ENCODE data around the gene RITA1. TPM values are rescaled to one million over a fixed set of nuclear protein-coding genes. Genes with fewer than 3 reads are reported as not detected.

Gene RITA1, protein sequence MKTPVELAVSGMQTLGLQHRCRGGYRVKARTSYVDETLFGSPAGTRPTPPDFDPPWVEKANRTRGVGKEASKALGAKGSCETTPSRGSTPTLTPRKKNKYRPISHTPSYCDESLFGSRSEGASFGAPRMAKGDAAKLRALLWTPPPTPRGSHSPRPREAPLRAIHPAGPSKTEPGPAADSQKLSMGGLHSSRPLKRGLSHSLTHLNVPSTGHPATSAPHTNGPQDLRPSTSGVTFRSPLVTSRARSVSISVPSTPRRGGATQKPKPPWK
- 24.8 and 25.5 TPM in 2 replicates for total RNA-seq

DNA sequence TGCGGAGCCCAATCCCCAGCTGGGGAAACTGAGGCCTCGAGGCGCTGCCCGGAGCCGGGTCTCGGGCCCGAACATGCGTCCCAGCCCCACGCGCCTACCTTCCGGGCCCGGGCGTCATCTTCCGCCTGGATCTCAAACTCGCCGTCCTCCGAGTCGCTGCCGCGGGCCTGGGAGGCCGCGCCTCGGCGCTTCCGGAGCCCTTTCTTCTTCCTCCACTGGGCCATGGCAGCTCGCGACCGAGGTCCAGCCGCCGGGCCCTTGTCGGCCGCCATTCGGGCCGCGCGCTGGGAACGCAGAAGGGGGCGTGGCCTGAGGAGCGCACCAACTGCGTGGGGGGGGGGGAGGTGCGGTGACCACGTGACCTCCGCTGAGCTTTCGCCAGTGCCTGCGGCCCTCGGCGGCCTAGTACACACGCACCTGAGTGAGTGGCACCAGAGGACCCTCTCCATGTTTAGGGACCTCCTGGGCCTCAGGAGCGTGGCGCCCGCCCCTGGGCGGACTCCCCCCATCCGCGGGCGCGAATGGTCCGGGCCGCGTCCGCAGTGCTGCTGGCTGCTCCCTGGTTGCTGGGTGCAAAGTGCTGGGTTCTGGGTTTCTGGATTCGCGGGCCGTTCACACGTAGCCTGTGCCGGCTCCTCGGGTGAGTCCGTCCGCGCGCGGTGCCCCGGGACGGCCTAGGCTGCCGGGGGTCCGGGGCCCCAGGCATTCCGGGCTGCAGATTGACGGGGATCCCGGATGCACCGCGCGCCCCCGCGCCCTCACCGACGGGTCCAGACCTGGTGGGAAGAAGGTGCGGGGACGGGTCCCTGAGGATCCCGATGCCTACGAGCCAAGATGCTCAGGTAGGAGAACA is at the start of gene RITA1, which contains the start of gene DDX54:
Gene RITA1, plus strand, starts transcription at position 542 of the 853 bp plus-strand sequence. CDS start 1,026 bp downstream, outside the sequence.
Gene DDX54, minus strand, starts transcription at position 299 of the 853 bp plus-strand sequence. Its CDS starts 27 bp downstream, at position 272.

DNA sequence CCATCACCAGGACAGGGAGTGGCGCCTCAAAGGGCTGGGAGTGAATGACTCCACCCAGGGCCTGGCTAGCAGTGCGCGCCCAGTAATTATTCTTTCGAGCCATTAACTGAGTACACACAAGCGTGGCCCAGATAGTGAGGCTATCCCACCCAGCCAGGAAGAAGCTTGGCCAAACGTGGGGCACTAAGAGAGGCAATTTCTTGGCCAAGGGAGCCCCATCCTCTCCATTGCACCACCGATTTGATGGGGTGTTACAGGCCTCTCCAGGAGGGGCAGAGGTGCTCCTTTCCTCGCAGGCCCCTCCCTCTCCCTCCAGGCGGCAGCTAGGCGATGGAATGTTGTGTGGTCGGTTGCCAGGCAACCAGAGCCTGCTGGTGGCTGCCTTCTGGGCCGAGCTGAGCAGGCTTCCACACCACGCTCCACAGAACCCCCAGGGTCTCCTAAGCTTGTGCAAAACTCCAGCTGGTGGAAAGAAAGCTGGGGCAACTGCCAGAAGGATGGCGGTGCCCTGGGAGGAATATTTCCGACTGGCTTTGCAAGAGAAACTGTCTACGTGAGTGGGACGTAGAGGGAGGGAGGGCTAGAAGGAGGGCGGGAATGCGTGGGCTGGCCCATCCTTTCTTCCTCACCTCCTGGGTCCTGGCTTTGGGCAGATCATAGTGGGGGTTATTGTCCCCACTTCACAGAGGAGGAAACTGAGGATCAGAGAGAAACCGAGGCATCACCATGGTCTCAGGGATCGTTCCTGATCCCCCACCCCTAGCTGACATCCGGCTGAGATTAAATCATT is 36.0 kb upstream of the RITA1 start, which contains the start of gene CFAP73:
Gene CFAP73, plus strand, starts transcription at position 364 of the 790 bp plus-strand sequence. Its CDS starts 134 bp downstream, at position 498.

DNA sequence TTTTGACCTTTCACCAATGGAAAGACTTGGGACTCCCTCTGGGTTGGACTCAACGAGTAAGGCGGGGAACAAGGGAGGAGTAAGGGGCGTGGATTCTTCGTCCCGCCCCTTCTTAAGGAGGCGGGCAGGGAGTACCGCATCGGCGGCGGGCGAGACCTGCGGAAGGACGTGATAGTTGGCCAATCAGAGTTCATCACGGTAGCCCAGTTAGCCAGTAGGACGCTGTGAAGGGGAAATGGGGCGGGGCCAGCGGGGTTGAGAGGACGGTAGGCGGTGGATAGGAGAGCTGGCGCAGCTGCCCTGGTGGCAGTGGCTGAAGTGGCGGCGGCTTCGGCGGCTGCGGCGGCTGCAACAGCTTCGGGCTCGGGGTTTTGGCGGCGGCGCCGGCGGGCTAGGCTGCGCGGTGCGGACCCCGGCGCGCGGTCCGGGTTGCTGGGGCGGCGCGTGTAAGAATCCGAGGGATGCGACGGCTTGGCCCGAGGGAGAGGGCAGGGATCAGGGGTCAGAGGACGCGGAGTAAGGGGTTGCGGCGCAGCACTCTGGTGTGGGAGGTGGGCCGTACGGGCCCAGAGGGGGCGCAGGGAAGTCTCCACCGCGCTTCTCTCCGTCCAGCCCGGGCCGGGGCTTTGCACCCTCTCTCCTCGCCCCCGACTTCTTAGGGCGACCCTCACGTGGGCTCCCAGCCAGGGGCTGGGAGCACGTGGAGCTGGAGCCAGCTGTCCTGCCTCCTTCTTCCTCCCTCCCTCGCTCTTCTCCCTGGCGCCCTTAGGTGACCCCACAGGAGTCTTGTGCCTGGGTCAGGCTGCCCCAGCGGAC is 35.9 kb downstream of the RITA1 start, which contains the start of gene TPCN1:
Gene TPCN1, plus strand, starts transcription at position 284 of the 816 bp plus-strand sequence. CDS start 5,389 bp downstream, outside the sequence.

Small RNAs within 50 kb of the gene (small RNA-seq; reads per million reads assigned to genes)
- gene MIR7106 (not detected), gene RF00019 (not detected)

Other genes starting within 250 kb of the RITA1 start
- 8.5 and 13.7 TPM in 2 replicates for gene OAS3, start 247.2 kb upstream of the RITA1 start, total RNA-seq
- 3.3 and 4.6 TPM in 2 replicates for gene OAS2, start 207.2 kb upstream of the RITA1 start, total RNA-seq
- gene DTX1, start 129.0 kb upstream of the RITA1 start, total RNA-seq = not detected in 2 replicates
- gene RASAL1, start 50.0 kb upstream of the RITA1 start, total RNA-seq = not detected in 2 replicates
- gene CFAP73, start 36.0 kb upstream of the RITA1 start, total RNA-seq = not detected in 2 replicates
- gene DDX54, start 243 bp upstream of the RITA1 start, total RNA-seq = 56.8 and 65.6 TPM in 2 replicates
- gene TPCN1, start 35.7 kb downstream of the RITA1 start, total RNA-seq = 12.3 and 18.3 TPM in 2 replicates
- gene SLC8B1, start 149.4 kb downstream of the RITA1 start, total RNA-seq = 21.9 and 25.1 TPM in 2 replicates
- gene PLBD2, start 172.9 kb downstream of the RITA1 start, total RNA-seq = 25.2 and 31.4 TPM in 2 replicates
- not detected in 2 replicates for gene SDS, start 218.2 kb downstream of the RITA1 start, total RNA-seq
- gene SDSL, start 236.7 kb downstream of the RITA1 start, total RNA-seq = 2.0 and 4.2 TPM in 2 replicates

Data from vein endothelial cell (primary cell).